NOMO-1 treated with dmso at 0.1 percent for 144 hours (cell line): ENCODE results near the gene POU6F2.
"Not testable (repeated sequence)": the region's sequence is repeated elsewhere in the genome, so short reads cannot be mapped to it uniquely, and the experiment has no call there.

Experiments used
- DNase-seq: peaks from one replicate; lab custom pipeline; 2025; ENCODE audit not compliant: unreplicated experiment; lab: John Stamatoyannopoulos, UW

Gene POU6F2

DNA sequence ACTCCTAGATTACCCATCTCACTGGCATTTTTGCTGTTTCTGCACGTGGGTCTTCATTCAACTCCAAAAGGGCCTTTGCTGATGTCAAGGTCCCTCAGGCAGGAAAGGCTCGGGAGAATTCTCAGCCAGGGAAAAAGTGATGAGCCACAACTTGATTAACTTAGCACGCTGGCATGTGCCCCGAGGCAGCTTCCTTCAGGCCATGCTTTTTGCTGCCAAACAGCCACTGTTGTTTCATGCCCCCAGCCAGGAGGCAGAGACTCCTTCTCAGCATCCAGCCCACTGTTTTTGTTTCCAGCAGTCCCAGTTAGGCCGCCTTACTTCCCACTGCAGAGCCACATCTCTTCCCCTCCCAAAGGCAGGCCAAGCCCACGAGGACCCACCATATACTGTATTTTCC is 322.0 kb downstream of the POU6F2 start:
- no peak for DNase-seq

DNA sequence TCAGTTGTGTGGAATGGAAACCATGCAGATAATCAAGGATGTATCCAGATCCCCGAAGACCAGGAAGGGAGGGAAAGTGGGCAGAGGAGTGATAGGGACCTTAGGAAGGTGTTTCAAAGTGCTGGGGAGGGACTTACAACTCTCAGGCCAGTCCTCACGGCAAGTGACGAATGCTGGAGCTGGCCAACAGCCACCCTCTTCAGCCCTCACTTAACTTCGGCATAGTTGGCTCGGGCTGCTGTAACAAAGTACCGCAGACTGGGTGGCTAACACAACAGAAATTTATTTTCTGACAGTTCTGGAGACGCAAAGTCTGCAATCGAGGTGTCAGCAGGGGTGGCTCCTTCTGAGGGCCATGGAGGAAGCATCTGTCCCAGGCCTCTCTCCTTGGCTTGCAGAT is 322.6 kb downstream of the POU6F2 start:
- no peak for DNase-seq

DNA sequence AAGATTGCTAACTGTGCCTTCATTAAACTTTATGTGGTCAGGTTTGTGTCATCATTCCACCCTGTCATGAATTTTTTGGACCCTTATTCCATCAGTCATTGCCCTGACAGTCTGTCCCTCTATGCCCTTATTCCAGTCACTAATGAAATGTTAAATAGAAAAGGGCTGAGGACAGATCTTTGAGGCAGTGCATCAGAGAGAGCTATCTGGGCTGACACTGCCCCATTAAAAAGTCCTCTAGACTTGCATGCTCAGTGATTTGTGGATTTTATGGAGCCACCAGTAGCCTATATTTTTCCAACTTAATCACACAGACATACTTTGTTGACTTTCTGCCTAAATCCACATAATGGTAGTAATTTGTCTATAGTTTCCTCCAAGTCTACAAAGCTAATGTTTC is 323.8 kb downstream of the POU6F2 start:
- DNase-seq, result no peak

DNA sequence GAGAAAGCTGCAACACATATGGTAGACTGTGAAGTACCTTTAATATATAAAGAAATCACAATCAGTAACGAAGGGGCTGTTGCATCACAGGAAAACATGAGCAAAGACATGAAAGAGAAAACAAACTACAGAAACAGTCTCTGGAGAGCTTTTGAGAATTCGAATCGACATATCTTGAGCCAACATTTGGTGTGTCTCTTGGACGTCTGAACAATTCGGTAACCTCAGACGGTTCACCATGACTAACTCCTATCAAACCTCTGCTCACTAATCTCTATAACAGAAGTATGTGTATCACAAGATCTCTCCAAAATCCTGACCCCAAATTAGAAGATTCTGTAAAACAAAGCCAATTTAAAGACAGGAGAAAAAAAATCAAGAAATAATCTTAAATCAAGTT is 326.5 kb downstream of the POU6F2 start:
- DNase-seq, result no peak

DNA sequence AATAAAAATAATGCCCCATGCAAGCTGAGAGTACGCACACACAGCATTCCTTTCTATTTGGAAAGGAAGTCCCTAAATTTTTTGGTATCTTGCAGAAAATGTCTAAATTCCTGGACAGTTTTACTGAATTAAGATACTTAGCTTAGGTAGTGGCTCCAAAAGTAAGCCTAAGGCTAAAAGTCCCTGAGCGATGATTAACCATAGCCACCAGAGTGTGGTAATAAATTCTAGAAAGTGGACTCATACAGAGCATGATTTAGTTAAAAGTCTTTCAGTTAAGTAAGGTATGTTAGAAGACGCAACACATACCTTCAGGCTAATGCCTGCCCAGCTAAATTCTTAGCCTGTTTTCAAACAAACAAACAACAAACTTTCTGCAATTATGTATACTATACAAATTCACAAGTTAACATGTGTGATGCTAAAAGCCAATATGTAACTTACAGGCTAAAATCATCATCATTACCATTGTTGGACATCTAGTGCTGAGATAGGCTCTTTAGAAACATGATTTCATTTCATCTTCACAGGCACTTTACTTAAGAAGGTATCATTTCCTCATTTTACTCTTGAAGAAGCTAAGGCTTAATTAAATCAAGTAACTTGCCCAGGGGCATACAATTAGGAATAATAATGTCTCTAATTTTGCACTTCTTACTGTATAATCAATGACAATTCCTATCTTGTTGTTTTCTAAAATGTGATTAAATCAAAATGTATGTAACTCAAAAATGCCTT is 327.1 kb downstream of the POU6F2 start:
- DNase-seq, result no peak

DNA sequence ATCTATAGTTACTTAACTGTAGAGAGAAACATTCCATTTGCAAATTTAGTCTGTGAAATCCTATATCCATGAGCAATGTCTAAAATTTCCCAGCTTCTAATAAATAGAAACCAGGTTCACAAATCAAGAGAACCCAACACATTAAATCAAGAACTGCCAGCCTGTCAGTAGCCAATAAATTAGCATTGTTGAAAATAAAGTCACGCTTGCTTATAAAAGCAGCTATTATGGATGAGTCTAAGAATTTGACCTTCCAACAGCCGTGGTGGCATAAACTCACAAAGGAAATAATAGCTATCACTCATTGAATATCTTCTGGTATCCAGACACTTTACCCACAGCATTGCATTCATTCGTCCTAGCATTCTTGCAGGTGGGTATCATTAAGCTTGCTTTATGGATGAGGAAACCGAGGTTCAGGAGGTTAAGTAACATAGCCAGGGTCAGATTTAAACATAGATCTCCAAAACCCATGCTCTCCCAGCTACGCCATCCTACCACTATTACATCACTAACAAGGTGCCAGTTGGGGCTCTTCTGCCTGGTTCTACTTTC is 328.4 kb downstream of the POU6F2 start:
- no peak for DNase-seq

DNA sequence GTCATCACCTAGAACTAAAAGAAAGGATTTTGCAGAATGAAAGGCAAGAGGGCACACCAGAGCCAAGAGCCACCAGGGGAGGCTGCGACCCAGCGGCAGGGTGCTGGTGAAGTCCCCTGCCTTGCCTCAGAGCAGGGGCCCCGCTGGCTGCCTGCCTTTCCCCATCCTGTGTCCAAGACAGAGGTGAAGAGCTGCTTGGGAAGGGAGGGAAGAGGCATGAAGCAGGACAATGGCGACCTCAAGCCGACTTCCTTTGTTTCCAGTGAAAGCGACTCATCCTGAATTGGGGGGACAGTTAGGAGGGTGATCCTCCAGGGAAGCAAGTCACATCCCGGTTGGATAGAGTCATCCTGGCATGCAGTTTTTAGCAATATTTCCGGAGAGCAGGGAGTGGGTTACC is 333.0 kb downstream of the POU6F2 start:
- DNase-seq, result no peak

DNA sequence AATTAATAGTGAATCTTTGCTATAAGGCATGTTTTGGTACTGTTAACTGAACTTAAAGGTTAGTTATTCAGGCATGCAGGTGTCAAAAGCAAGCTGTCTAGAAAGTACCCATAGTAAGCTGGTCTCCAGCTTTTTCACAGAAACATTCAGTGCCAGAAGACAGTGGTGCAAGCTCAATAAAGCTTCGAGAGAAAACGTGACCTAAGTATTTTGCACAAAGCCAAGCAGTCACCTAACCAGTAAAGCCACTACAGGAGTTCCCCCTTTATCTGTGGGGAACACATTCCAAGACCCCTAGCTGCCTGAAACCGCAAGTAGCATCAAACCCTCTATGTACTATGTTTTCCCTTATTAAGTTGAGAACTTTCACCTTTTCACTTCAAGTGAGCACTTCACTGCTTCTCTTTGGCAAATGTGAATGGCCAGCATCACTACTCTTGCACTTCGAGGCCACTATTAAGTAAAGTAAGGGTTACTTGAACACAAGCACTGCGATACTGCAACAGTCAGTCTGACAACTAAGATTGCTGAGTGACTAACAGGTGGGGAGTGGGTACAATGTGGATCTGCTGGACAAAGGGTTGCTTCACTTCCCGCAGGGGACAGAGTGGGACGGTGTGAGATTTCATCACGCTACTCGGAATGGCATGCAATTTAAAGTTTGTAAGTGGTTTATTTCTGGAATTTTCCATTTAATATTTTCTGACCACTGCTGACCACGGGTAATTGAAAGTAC is 334.7 kb downstream of the POU6F2 start:
- DNase-seq, result no peak

DNA sequence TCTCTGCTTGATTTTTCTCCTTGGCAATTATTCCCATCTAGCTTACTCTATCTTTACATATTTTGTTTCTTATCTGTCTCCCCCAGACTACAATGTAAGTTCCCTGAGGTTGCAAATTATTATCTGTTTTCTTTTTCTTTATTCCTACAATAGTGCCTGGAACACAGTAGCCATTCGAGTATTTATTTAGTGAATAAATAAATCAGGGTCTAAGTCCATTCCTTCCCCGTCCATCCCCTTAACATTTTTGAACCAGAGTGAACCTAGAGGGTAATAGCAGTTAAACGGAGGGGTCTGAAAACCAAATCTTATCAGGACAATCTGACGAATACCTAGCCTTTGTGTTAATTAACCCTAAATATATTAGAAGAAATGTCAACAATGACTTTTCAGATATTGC is 335.7 kb downstream of the POU6F2 start:
- DNase-seq, result no peak

DNA sequence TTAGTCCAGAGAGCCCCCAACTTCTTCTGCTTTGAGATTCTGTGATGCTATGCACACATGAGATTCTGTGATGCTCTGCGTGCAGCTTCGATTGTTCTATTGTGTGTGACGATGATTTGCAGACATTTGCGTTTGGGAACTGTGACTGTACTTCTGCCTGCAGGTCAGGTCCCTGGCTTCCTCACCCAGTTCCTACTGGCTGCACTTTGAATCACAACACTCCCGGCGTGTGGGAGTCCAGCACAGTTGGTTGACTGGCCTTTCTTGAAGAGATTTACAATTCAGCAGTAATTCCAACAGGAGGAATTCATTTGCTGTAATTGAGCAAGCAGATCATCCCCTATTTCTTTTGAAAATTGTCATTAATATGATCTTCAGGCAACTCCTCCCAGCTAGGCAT is 336.3 kb downstream of the POU6F2 start:
- DNase-seq, result no peak

DNA sequence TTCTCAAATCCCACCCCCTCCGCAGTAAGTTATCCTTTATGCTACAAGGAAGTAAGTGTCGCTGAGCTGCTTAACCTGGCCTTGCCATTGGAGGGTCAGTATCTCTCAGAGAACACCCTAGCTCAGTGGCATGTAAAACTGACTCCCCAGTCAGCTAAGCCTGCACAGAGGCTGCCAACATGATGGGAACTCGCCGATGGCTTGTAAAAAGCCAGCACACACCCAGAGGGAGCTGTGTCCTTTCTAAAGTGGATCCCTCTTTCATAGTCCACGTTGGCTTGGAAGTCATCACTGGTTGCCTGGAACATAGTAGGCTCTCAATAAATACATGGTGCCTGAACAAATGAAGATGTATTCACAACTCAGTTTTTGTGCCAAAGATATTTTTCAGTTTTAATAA is 339.4 kb downstream of the POU6F2 start:
- DNase-seq, result no peak

DNA sequence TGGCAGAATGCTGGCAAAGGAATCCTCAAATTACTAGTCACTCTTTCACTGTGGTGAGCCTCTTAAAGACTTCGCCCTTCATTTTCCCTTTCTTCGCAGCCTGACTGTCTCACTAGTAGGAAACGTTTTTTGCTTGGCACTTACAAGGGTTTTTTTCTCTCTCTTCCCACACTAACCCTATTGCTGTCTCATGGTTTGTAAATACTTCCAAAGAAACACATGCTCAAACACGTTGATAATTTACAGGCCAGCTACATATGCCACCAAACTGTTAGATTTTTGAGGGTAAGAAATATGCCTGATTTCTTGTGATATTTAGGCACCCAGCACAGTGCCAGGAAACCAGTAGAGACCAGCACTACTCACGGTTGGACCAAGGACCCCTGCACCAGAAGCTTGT is 340.2 kb downstream of the POU6F2 start:
- DNase-seq, result no peak

DNA sequence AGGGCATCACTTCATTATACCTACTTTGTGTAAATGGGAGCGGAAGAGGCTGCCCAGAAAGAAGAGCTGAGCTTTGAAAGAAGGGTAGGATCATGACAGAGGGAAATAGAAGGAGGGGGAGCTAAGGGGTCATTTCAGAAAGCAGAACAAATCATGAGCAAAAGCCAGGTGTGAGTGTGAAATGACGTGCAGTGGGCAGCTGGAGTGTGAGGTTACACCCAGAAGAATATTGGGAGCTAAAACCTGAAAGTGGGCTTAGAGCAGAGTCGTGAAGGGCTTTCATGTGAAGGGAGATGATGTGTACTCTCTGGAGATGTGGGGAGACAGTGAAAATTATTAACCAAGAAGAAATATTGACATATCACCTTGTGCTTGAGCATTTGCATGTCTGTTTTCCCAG is 343.5 kb downstream of the POU6F2 start:
- no peak for DNase-seq

DNA sequence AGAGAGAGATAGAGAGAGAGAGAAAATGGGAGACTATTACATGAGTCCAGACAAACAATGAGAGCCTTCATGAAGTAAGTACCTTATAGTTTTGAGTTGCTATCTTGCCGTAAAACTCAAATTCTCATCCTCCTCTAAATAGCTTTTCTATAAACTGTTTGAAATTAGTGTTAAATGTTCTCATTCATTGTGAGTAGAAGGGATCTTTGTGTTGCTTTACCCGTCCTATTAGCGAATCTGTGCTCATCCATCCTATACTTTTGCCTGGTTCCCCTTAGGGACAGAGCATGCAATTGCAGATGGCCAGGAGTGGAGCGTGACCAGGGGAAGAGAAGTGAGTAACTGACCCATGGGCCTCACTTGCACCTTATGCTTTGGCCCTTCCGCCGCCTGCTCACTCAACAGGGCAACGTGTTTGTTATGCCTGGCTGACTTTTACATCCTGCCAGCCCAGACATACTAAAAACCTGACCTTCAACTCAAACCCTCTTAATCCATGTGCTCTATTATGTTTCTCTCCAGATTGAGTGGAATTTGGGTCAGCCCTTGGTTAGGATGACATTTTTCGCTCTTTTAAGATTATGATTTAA is 344.3 kb downstream of the POU6F2 start:
- DNase-seq, result no peak

DNA sequence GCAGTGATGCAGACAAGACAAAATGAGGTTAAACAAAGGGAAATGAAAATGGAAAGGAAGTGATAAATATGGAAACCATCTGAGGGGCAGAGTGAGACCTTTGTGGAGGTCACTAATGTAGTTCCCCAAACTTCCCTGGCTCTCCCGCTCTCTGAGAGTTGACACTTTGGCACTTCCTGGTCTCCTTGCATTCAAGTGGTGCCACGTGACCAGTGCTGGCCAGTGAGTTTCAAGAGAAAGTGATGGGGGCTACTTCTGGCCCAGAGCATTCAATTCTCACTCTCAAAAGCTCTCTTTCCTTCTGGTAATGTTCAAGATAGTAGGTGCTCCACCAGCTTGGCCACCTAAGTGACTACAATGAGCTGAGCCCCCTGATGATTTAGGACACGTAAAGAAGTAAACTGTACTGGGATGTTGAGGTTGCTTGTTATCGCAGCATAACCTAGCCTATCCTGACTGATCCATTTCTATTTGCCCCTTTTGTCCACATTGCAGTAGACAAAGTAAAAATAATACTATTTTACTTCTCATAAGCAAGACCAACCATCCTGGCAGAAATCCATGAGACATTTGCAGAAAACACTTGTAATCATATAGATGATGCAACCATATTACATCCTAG is 346.5 kb downstream of the POU6F2 start:
- no peak for DNase-seq

DNA sequence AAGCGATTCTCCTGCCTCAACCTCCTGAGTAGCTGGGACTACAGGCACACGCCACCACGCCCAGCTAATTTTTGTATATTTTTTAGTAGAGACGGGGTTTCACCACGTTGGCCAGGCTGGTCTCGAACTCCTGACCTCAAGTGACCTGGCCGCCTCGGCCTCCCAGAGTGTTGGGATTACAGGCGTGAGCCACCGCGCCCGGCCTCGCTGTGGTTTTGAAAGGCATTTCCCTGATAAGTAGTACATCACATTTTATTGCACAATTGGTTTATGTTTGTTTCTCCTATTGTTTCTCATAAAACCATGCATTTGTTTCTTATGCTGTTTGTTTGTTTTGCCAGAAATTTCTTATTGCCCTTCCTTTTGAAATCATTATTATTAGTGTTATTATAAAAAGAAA is 353.9 kb downstream of the POU6F2 start:
- DNase-seq, result not testable (repeated sequence)

DNA sequence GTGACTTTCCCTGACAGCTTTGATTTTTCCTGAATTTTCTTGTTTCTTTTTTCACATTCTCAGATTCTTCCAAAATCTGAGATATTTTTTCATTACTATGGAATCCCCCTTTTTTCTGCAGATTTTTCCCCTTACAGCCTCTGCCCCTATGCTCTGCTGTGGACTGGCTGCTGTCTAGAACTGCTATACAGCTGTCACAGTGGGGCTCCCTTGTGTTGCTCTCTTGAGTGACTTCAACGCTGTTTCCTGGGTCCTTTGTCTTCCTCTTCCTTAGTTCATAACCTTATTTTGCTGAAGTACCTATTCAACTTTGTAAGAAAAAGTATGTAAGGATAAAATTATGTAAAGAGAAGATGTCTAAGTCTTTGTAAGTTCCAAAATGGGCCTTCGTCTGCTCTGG is 354.4 kb downstream of the POU6F2 start:
- DNase-seq, result no peak

DNA sequence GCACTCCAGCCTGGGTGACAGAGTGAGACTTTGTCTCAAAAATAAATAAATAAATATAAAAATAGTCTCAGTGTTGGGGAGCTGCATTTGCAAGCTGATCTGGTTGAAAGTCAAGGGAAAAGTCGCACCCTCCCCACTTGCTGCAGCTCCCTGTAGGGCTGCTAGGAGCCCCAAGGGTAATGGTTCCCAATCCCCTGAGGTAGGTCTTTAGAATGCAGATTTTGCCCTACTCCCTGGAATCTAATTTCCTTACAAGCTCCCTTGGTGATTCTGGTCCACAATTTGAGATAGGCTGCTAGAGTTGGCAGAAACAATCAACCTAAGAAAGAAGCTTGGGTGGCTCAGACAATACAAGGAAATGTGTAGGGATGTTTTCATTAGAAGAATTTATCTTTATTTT is 356.0 kb downstream of the POU6F2 start:
- no peak for DNase-seq

DNA sequence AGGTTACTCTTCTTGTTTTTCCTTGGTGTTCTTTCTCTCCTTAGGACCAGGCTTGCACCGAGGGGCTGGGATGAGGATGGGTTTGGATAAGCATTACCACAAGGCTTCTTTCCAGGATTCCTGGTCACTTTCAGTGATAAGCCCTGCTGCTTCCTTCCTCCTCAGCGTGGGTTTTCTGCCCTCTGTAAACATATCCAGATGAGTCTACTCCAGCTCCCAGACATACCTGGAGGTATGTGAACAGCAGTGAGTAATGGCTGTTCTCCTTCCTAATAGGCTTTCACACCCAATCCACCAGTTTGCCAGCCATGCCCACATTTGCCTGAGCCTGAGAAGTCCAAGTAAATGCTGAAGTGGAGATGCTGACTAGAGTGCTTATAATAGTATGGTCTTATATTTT is 358.7 kb downstream of the POU6F2 start:
- DNase-seq, result no peak

DNA sequence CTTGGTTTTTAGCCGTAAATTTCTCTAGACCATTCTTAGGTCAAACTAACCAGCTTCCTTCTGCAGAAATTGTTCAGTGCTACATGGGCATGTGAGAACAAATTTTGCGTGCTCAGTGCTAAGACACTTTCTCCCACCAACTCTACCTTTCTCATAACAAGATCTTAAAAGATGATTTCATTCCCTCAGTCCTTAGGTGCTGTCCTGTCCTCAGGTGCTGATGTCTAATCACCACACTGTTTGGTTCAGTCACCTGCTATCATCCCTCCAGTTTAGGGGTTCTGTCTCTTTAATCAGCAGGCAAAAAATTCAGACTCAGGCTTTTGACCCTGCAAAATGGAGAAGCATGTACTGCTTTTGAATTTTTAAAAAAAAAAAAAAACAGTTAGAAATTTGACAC is 361.0 kb downstream of the POU6F2 start:
- DNase-seq, result no peak

DNA sequence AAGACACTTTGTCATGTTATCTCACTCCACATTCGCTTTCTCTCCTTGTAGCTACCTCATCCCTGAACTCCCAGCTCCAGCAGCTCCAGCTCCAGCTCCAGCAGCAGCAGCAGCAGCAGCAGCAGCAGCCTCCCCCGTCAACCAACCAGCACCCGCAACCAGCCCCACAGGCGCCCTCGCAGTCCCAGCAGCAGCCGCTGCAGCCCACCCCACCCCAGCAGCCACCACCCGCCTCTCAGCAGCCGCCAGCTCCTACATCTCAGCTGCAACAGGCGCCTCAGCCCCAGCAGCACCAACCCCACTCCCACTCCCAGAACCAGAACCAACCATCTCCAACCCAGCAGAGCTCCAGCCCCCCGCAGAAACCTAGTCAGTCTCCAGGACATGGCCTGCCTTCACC is 361.9 kb downstream of the POU6F2 start:
- no peak for DNase-seq

DNA sequence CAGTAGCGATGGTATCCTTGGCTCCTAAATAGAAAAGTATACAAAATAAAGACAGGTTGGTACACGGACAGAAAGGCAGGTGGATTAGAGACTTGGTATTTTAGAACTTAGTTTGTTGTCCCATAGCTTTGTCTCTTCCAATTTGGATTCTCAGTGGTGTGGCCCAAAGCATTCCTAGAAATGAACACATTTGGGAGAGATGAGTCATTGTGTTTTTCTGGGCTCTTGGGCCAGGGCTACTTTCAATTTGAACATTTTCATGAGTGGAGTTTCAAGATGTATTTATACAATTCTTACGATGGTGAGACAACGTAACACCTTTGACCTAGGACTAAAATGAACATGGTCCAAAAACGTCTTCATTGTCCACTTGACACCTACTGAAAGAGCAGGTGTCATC is 363.4 kb downstream of the POU6F2 start:
- no peak for DNase-seq
